SK-N-SH treated with all-trans-retinoic acid at 6 μM for 48 hours (cell line): ENCODE measurements around the gene C11orf97.

Experiments used
- ARNTL ChIP-seq: fragments of 450-650 bp; formaldehyde crosslinking; IDR thresholded peaks from 2 replicates; pipeline ENCODE4 v1.5.0; 2020; ENCODE audit warnings: low read depth, mild to moderate bottlenecking, moderate library complexity, borderline replicate concordance
- ISL1 ChIP-seq: fragments of 250-450 bp; sonication (Bioruptor Pico); IDR thresholded peaks from 2 replicates; pipeline ENCODE4 v2.1.2; 2022; ENCODE audit warnings: mild to moderate bottlenecking, moderate library complexity
- PPARA ChIP-seq: fragments of 250-450 bp; sonication (Bioruptor Pico); IDR thresholded peaks from 2 replicates; pipeline ENCODE4 v1.5.0; 2020; ENCODE audit warnings: mild to moderate bottlenecking, borderline replicate concordance
- RARB ChIP-seq: fragments of 250-450 bp; sonication (Bioruptor Pico); IDR thresholded peaks from 2 replicates; pipeline ENCODE4 v1.8.0; 2021; ENCODE audit warnings: mild to moderate bottlenecking, moderate library complexity
- SNAI2 ChIP-seq: fragments of 250-450 bp; sonication (Bioruptor Pico); IDR thresholded peaks from 2 replicates; pipeline ENCODE4 v1.5.0; 2020; ENCODE audit warnings: mild to moderate bottlenecking, moderate library complexity
- ZFP3 ChIP-seq: fragments of 250-450 bp; sonication (Bioruptor Pico); IDR thresholded peaks from 2 replicates; pipeline ENCODE4 v1.5.0; 2020; ENCODE audit warnings: mild to moderate bottlenecking, moderate library complexity
- ZFP30 ChIP-seq: fragments of 450-650 bp; formaldehyde crosslinking; IDR thresholded peaks from 2 replicates; pipeline ENCODE4 v1.5.0; 2022; ENCODE audit warnings: mild to moderate bottlenecking, moderate library complexity
- ZNF565 ChIP-seq: fragments of 450-650 bp; formaldehyde crosslinking; conservative IDR thresholded peaks from 2 replicates; pipeline ENCODE4 v1.5.0; 2020; ENCODE audit warnings: low read depth, mild to moderate bottlenecking, moderate library complexity
- TF ChIP-seq, protein P1 (sequence below): fragments of 250-450 bp; sonication (Bioruptor Pico); IDR thresholded peaks from 2 replicates; pipeline ENCODE4 v1.8.0; 2020; ENCODE audit warnings: mild to moderate bottlenecking, moderate library complexity, borderline replicate concordance
- TF ChIP-seq, protein P2 (sequence below): fragments of 250-450 bp; sonication (Bioruptor Pico); IDR thresholded peaks from 2 replicates; pipeline ENCODE4 v1.5.1; 2020; ENCODE audit warnings: low read depth, mild to moderate bottlenecking, moderate library complexity

DNA sequence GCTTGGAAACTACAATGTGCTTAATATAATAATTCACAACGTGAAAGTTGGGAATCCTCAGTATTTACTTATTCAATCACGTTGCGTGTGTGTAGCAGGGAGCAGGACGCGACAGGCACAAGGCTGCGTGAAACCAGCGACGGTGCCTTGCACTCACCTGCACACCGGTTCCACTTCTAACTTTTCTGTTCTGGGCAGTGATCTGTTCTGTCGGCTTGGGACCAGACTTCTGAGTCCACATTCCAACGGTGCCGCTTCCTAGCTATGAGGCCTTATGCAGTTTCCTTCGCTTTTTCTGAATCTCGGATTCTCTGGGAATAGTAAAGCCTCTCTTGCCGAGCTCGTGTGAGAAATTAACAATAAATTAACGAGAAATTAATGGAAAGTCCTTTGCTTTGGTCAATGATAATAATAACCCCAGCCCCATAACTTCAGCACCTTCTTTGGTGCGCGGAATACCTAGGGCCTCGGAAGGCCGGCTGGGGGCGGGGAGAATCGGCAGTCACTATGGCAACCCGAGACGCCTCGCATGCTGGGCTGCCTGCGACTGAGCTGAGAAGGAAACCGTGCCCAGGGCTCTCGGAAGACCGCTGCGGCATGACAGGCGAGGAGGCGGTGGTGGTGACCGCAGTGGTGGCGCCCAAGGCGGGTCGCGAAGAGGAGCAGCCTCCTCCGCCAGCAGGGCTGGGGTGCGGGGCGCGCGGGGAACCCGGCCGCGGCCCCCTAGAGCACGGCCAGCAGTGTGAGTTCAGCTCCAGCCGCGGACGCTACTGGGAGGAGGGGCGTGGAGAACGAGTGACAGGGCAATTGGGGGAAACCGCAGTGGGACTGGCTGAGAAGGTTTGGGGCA is at the start of gene C11orf97:
- TF ChIP-seq SNAI2 (CRISPR knock-in tag) (no peak), ZNF565 (CRISPR knock-in tag) (no peak), ZFP3 (CRISPR knock-in tag) (no peak), PPARA (CRISPR knock-in tag) (no peak), ARNTL (CRISPR knock-in tag) (no peak), RARB (CRISPR knock-in tag) (no peak), ISL1 (no peak), ZFP30 (CRISPR knock-in tag) (no peak)
- TF ChIP-seq, protein P1, sequence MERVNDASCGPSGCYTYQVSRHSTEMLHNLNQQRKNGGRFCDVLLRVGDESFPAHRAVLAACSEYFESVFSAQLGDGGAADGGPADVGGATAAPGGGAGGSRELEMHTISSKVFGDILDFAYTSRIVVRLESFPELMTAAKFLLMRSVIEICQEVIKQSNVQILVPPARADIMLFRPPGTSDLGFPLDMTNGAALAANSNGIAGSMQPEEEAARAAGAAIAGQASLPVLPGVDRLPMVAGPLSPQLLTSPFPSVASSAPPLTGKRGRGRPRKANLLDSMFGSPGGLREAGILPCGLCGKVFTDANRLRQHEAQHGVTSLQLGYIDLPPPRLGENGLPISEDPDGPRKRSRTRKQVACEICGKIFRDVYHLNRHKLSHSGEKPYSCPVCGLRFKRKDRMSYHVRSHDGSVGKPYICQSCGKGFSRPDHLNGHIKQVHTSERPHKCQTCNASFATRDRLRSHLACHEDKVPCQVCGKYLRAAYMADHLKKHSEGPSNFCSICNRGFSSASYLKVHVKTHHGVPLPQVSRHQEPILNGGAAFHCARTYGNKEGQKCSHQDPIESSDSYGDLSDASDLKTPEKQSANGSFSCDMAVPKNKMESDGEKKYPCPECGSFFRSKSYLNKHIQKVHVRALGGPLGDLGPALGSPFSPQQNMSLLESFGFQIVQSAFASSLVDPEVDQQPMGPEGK (CRISPR knock-in tag) = no peak
- TF ChIP-seq, protein P2, sequence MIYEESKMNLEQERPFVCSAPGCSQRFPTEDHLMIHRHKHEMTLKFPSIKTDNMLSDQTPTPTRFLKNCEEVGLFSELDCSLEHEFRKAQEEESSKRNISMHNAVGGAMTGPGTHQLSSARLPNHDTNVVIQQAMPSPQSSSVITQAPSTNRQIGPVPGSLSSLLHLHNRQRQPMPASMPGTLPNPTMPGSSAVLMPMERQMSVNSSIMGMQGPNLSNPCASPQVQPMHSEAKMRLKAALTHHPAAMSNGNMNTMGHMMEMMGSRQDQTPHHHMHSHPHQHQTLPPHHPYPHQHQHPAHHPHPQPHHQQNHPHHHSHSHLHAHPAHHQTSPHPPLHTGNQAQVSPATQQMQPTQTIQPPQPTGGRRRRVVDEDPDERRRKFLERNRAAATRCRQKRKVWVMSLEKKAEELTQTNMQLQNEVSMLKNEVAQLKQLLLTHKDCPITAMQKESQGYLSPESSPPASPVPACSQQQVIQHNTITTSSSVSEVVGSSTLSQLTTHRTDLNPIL (CRISPR knock-in tag) = no peak
